Sigmoid colon (tissue), 4 donors: ENCODE data around the gene CMSS1.

ENCODE experiments used
- POLR2A ChIP-seq, 2 donors: fragments of 450-650 bp; IDR thresholded peaks; one replicate each; pipeline ENCODE4 v1.6.1; 2016; ENCODE audit warnings: antibody characterized with exemption in 2 of 2, mild to moderate bottlenecking in 2 of 2, moderate library complexity in 2 of 2
- POLR2AphosphoS5 ChIP-seq, 4 donors: sonication (generic); formaldehyde crosslinking; IDR thresholded peaks; one replicate each; pipeline ENCODE4 v1.6.1; 2017; ENCODE audit warnings: antibody characterized with exemption in 4 of 4

GRCh38 chr3:100210772-100211135 is 393.1 kb downstream of the CMSS1 start:
- no peak for TF ChIP-seq POLR2A (IDR thresholded peaks at IDR 0.05)
- TF ChIP-seq POLR2AphosphoS5 (IDR thresholded peaks at IDR 0.05): peak in 2 of 4 donors; percentile 35 to 58
